ENCODE results near the gene PDSS2. TPM values are rescaled to one million over a fixed set of nuclear protein-coding genes. Genes with fewer than 3 reads are reported as not detected.

The PDSS2 gene
- total RNA-seq, 4 donors from 2014 or later, result 6.5 to 9.6 (median 8.8) TPM

DNA sequence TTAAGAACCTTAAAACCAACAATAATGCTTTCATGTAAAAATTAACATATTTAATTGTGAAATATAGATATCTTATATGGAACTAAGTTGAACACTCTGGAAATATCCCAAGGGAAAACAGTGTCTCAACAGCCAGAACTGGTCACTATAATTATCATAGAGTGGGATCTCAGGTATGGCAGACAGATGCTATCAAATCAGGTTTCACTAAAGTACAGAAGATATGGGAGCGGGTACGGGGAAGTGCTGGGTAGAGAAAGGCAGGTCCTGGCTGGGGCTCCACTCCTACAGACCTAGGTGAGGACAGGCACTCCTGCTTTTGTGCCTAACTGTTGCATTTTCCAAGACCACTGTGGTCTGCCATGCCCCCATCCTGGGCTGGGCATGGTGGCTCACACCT, 215.9 kb downstream of the PDSS2 start:
- TF ChIP-seq CTCF (IDR thresholded peaks at IDR 0.05), result no peak
- no peak for DNase-seq (ENCODE audit: low spot score)
- ATAC-seq (ENCODE audit: low FRiP score), result no peak

DNA sequence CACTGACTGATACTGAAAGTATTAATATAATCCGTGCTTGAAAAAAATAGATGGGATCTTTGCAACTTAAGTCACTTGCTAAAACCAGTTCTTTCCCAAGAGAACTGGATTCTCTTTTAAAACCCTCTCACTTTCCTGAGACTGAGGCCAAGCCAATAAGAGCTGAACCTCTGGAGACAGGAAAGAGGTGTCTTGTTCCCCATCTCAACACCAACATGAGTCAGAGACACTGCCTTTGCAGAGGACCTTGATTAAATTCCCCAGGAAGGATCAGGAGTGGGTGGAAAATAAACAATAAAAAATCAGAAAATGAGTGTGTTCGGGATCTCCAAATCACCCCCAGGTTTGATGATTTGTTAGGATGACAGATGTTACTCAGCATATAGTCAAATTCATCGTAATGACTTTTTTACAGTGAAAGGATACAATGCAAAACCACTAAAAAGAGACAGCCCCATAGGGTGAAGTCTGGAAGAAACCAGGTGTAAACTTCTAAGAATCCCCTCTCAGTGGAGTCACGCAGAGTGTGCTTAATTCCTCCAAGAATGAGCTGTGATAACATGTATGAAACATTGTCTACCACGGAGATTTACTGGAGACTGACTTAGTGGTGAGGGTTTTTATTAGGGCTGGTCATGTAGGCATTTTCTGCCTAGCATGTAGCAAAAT, 221.2 kb downstream of the PDSS2 start:
- no peak for DNase-seq (ENCODE audit: low spot score)
- ATAC-seq (ENCODE audit: low FRiP score), result no peak
- TF ChIP-seq CTCF (IDR thresholded peaks at IDR 0.05), result no peak

- DNase-seq (ENCODE audit: low spot score), result no peak
- no peak for TF ChIP-seq CTCF (IDR thresholded peaks at IDR 0.05)
- ATAC-seq (ENCODE audit: low FRiP score), result no peak
Observed at GRCh38 chr6:107235511-107235910, 223.9 kb downstream of the PDSS2 start.

DNA sequence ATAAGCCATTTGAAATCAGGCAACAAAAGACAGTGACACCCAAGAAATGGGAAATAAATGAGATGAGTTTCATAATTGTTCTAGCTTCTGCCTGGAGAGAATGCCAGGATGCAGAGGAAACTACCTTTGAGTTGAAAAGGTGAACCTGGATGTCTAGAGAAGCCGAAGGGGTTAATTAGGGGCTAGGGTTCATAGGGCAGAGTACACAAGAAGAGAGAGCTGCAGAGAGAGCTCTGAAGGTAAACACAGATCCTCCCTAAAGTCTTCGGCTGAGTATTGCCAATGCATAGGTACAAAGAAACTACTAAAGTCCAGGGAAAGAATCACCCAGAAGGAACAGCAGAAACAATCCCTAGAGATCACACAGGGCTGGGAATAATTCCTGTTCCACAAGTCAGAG, 224.4 kb downstream of the PDSS2 start:
- TF ChIP-seq CTCF (IDR thresholded peaks at IDR 0.05), result no peak
- no peak for DNase-seq (ENCODE audit: low spot score)
- ATAC-seq (ENCODE audit: low FRiP score), result no peak

- DNase-seq (ENCODE audit: low spot score) (no peak), ATAC-seq (ENCODE audit: low FRiP score) (no peak)
Observed at GRCh38 chr6:107231243-107231642, 228.1 kb downstream of the PDSS2 start.

GRCh38 chr6:107230448-107230847, 228.9 kb downstream of the PDSS2 start:
- no peak for TF ChIP-seq CTCF (IDR thresholded peaks at IDR 0.05)
- ATAC-seq (ENCODE audit: low FRiP score) (no peak), DNase-seq (ENCODE audit: low spot score) (no peak)

More at GRCh38 chr6:107231243-107231642, 228.1 kb downstream of the PDSS2 start:
- no peak for TF ChIP-seq CTCF (IDR thresholded peaks at IDR 0.05)

DNA sequence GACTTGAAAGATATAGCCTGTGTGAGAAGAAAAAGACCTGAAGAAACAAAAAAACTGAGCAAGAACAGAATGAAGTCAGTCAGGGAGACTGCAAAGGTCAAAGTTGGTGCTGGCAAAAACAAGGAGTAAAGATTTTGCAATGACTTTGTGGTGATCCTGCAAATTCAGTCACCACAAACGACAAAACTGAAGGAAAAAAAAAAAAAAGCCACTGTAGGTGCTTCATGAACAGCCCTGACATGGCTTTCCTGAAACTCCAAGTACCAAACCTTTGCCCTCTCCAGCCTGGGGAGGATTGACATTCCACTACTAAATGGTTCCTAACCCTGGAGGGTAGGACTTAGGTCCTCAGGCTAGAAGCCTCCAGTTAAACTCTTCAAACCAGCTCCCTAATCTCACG, 229.3 kb downstream of the PDSS2 start:
- ATAC-seq (ENCODE audit: low FRiP score), result no peak
- no peak for TF ChIP-seq CTCF (IDR thresholded peaks at IDR 0.05)
- DNase-seq (ENCODE audit: low spot score), result no peak
